Liver (tissue), 9 donors: ENCODE data around the gene HBA1. TPM values are rescaled to one million over a fixed set of nuclear protein-coding genes. Genes with fewer than 3 reads are reported as not detected.

ENCODE experiments used
- DNase-seq: peaks from one replicate; pipeline ENCODE4 v3.0.0-alpha.2; 2017; ENCODE audit warnings: low spot score
- H3K27ac ChIP-seq, 2 donors: one replicate each; pipeline ENCODE4 v1.7.0; 2013; ENCODE audit warnings: inconsistent platforms in 2 of 2, low read length in 2 of 2, control low read depth in 1 of 2, low read depth in 1 of 2, mild to moderate bottlenecking in 1 of 2
- H3K27me3 ChIP-seq, 4 donors: one replicate each; pipeline versions ENCODE4 v1.6.1 to v1.7.0; 2013; ENCODE audit warnings: low read length in 3 of 4, inconsistent platforms in 1 of 4, mild to moderate bottlenecking in 1 of 4, moderate library complexity in 1 of 4; ENCODE audit not compliant: control insufficient read depth in 4 of 4, insufficient read depth in 4 of 4
- H3K36me3 ChIP-seq, 4 donors: one replicate each; pipeline versions ENCODE4 v1.6.1 to v1.7.0; 2013; ENCODE audit warnings: low read length in 3 of 4, mild to moderate bottlenecking in 3 of 4, low read depth in 1 of 4, moderate library complexity in 1 of 4; ENCODE audit not compliant: control insufficient read depth in 4 of 4, insufficient read depth in 3 of 4
- H3K4me1 ChIP-seq, 4 donors: one replicate each; pipeline versions ENCODE4 v1.6.1 to v1.7.0; 2013; ENCODE audit warnings: low read length in 3 of 4, mild to moderate bottlenecking in 3 of 4, moderate library complexity in 1 of 4; ENCODE audit not compliant: control insufficient read depth in 4 of 4, insufficient read depth in 4 of 4
- H3K4me3 ChIP-seq, 3 donors: one replicate each; pipeline versions ENCODE4 v1.6.1 to v1.7.0; 2013; ENCODE audit warnings: low read length in 3 of 3, control low read depth in 1 of 3, low read depth in 1 of 3, mild to moderate bottlenecking in 1 of 3
- H3K9ac ChIP-seq, 2 donors: one replicate each; pipeline ENCODE4 v1.7.0; 2013; ENCODE audit warnings: low read length in 2 of 2, mild to moderate bottlenecking in 2 of 2, moderate library complexity in 2 of 2, control low read depth in 1 of 2, low read depth in 1 of 2
- H3K9me3 ChIP-seq, 4 donors: one replicate each; pipeline versions ENCODE4 v1.6.1 to v1.7.0; 2013; ENCODE audit warnings: low read length in 3 of 4; ENCODE audit not compliant: control insufficient read depth in 4 of 4
- CTCF ChIP-seq: fragments of 150-350 bp; IDR thresholded peaks from 2 replicates; pipeline ENCODE4 v1.5.1; 2017; ENCODE audit warnings: improper control_type of control experiment, low read depth, low read length; ENCODE audit not compliant: missing input control
- FOXA1 ChIP-seq: IDR thresholded peaks from 2 replicates; pipeline ENCODE4 v1.6.1; 2016; ENCODE audit warnings: antibody characterized with exemption
- FOXA2 ChIP-seq: IDR thresholded peaks from 2 replicates; pipeline ENCODE4 v1.6.1; 2016; ENCODE audit warnings: antibody characterized with exemption
- HNF4A ChIP-seq, 2 donors: conservative IDR thresholded peaks; 2 replicates each; pipeline ENCODE4 v1.6.1; 2016; ENCODE audit warnings: antibody characterized with exemption in 2 of 2, mild to moderate bottlenecking in 2 of 2
- HNF4G ChIP-seq: IDR thresholded peaks from 2 replicates; pipeline ENCODE4 v1.6.1; 2016; ENCODE audit warnings: antibody characterized with exemption
- REST ChIP-seq: IDR thresholded peaks from 2 replicates; pipeline ENCODE4 v1.6.1; 2016; ENCODE audit warnings: antibody characterized with exemption, mild to moderate bottlenecking
- TAF1 ChIP-seq: conservative IDR thresholded peaks from 2 replicates; pipeline ENCODE4 v1.6.1; 2016; ENCODE audit warnings: antibody characterized with exemption, mild to moderate bottlenecking
- ZBTB33 ChIP-seq: IDR thresholded peaks from 2 replicates; pipeline ENCODE4 v1.6.1; 2016; ENCODE audit warnings: antibody characterized with exemption
- WGBS: extraction: QIAGEN DNeasy Blood & Tissue Kit; methylation state at CpG from one replicate; pipeline ENCODE4 v1.1.7; 2013; 5-methylcytosine and 5-hydroxymethylcytosine counted together
- polyA plus RNA-seq, 2 donors: library from polyadenylated mRNA; stranded (reverse) in 1 of 2; unstranded in 1 of 2; fragments of 200-250 nt in 1 of 2; fragments of >200 nt in 1 of 2; fragmentation: Nextera tagmentation in 1 of 2; extraction: Ambion mirVana in 1 of 2; gene quantifications; one replicate each; pipeline versions ENCODE4 v1.2.1 to v1.2.3, GENCODE V29; 2013 to 2015
- total RNA-seq, 2 donors: library from RNA; depleted of rRNA; stranded (reverse); fragments of >200 nt; gene quantifications; one replicate each; pipeline ENCODE4 v1.2.3, GENCODE V29; 2014
- donor health status: healthy.
- donor health status: healthy.
- donor health status: healthy.
- donor health status: healthy.
- donor health status: healthy.

The HBA1 gene
- total and polyA plus RNA-seq, 4 donors: 3.5 to 19,034 (median 30.1) TPM

- TF ChIP-seq CTCF (no peak), FOXA1 (no peak), HNF4G (no peak)
Observed at GRCh38 chr16:191831-192230, 15.4 kb downstream of the HBA1 start (continued).

GRCh38 chr16:192686-193085, 16.2 kb downstream of the HBA1 start:
- Histone ChIP-seq H3K9ac (no peak overlapping the region), H3K27me3 (no peaks in the 10 kb centered on the region), H3K36me3 (peaks cover 27 to 70% (median 58%) of the 10 kb centered on the region in 4 donors), H3K4me1 (no peaks in the 10 kb centered on the region), H3K9me3 (no peaks in the 10 kb centered on the region), H3K4me3 (no peak overlapping the region), H3K27ac (no peak overlapping the region)
- 96% methylated on average over 11 of the region's 11 CpGs for WGBS
- TF ChIP-seq FOXA2: no peak
- no peak for TF ChIP-seq REST
- no peak for TF ChIP-seq HNF4A (conservative IDR thresholded peaks at IDR 0.05)
- no peak for TF ChIP-seq ZBTB33
- no peak for DNase-seq

- 96% methylated on average over 13 of the region's 15 CpGs for WGBS
- TF ChIP-seq HNF4G (no peak), FOXA1 (no peak), FOXA2 (no peak)
Observed at GRCh38 chr16:193441-193840, 17.0 kb downstream of the HBA1 start.

GRCh38 chr16:194516-194915, 18.0 kb downstream of the HBA1 start:
- TF ChIP-seq TAF1: no peak
- H3K4me1 ChIP-seq: no peaks in the 10 kb centered on the region
- H3K4me3 ChIP-seq: no peak overlapping the region
- peaks cover 27 to 66% (median 56%) of the 10 kb centered on the region in 4 donors for H3K36me3 ChIP-seq
- H3K9me3 ChIP-seq: no peaks in the 10 kb centered on the region
- no peaks in the 10 kb centered on the region for H3K27me3 ChIP-seq
- no peak for DNase-seq
- no peak overlapping the region for H3K9ac ChIP-seq
- no peak overlapping the region for H3K27ac ChIP-seq
- 91% methylated on average over 6 of the region's 6 CpGs for WGBS

More at GRCh38 chr16:193441-193840, 17.0 kb downstream of the HBA1 start:
- Histone ChIP-seq H3K36me3 (peaks cover 27 to 74% (median 60%) of the 10 kb centered on the region in 4 donors), H3K27me3 (no peaks in the 10 kb centered on the region), H3K4me1 (no peaks in the 10 kb centered on the region), H3K27ac (no peak overlapping the region), H3K4me3 (no peak overlapping the region), H3K9me3 (no peaks in the 10 kb centered on the region), H3K9ac (no peak overlapping the region)
- DNase-seq: no peak
